ENCODE results near the gene DNAH17. TPM values are rescaled to one million over a fixed set of nuclear protein-coding genes. Genes with fewer than 3 reads are reported as not detected.

The DNAH17 gene
- total RNA-seq, 1 experiment from 2014 or later = 0.13 TPM

DNA sequence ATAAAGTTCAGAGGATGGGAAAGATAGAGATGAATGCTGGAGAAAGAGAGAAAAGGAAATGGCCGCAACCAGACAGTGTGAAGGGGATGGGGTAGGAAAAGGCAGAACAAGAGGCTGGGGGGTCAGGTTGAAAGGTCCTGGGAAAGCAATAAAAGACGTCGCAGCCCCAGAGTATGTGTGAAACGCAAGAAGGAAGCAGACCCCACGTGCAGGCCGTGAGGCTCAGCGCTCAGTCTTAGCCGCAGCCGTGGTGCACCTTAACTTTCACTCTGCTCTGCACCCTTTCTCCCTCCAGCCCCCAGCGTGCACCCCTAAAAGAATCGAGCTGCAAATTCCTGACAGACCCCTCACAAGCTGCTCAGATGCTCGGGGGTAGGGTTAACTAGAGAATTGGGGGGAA lies 1.9 kb downstream of the DNAH17 start:
- Histone ChIP-seq H3K27ac (ENCODE audit: insufficient read length, low read depth, low read length) (no peak overlapping the region), H3K9me3 (ENCODE audit: control insufficient read depth, low read depth, low read length) (no peaks in the 10 kb centered on the region), H2BK20ac (ENCODE audit: low read depth, low read length, poor library complexity, severe bottlenecking) (no peak overlapping the region), H3K79me2 (ENCODE audit: insufficient read depth, low read length) (no peaks in the 10 kb centered on the region), H4K20me1 (ENCODE audit: control insufficient read depth, insufficient read depth, insufficient read length) (no peaks in the 10 kb centered on the region), H4K8ac (replicated peaks; ENCODE audit: insufficient read length, low read depth, low read length) (no peak overlapping the region), H2AFZ (ENCODE audit: low read length) (no peak overlapping the region), H2BK12ac (ENCODE audit: insufficient read length, low read depth, low read length) (no peak overlapping the region), H3K4me1 (ENCODE audit: insufficient read depth, low read length) (0 out of 2 replicates have a peak, but pooled peaks cover 3% of the 10 kb centered on the region), H3T11ph (ENCODE audit: low read length) (no peak overlapping the region), H2BK15ac (ENCODE audit: low read depth, low read length) (no peak overlapping the region), H3K4me2 (ENCODE audit: insufficient read depth, insufficient read length, low read length) (no peak overlapping the region), H3K56ac (ENCODE audit: insufficient read length, low read depth, low read length) (no peak overlapping the region), H2AK5ac (ENCODE audit: insufficient read length, low read length) (no peak overlapping the region), H3K9ac (ENCODE audit: extremely low read depth, insufficient read length, low read length) (no peak overlapping the region), H2BK120ac (ENCODE audit: low read depth, low read length, poor library complexity, severe bottlenecking) (no peak overlapping the region), H3K23me2 (ENCODE audit: insufficient read length, low read depth, low read length, poor library complexity, severe bottlenecking) (no peaks in the 10 kb centered on the region), H3K14ac (ENCODE audit: insufficient read depth, low read length) (no peak overlapping the region), H3K79me1 (ENCODE audit: insufficient read depth, low read depth, low read length, poor library complexity, severe bottlenecking) (no peaks in the 10 kb centered on the region), H4K5ac (ENCODE audit: insufficient read length, low read depth, low read length) (no peak overlapping the region), H4K91ac (ENCODE audit: insufficient read length, low read depth, low read length) (no peak overlapping the region), H3K23ac (ENCODE audit: insufficient read length, low read depth, low read length) (no peak overlapping the region), H3K18ac (ENCODE audit: insufficient read length, low read depth, low read length) (no peak overlapping the region), H3K4ac (ENCODE audit: low read depth, low read length) (no peak overlapping the region), H2BK5ac (ENCODE audit: insufficient read length, low read length) (no peak overlapping the region), H3K27me3 (ENCODE audit: insufficient read depth, low read length) (no peaks in the 10 kb centered on the region)
- no CpG with 5 or more reads among the region's 12 CpGs for WGBS (ENCODE audit: extremely low coverage, insufficient read length, low lambda C conversion rate)
- no peak for DNase-seq
- H3K27ac Mint-ChIP-seq = no peak overlapping the region
- no peak overlapping the region for H3K4me3 Mint-ChIP-seq
- H3K27me3 Mint-ChIP-seq (ENCODE audit: low read depth) = peaks cover 7% of the 10 kb centered on the region
- peaks cover 0 to 4% (median 0%) of the 10 kb centered on the region in 3 experiments; a peak in 2 of 7 replicates for H3K36me3 Mint-ChIP-seq (ENCODE audit: insufficient read depth in 1 of 3, low read depth in 3 of 3)
- H3K4me1 Mint-ChIP-seq = peaks cover 21 to 32% of the 10 kb centered on the region in 2 experiments
- TF ChIP-seq, protein P1, sequence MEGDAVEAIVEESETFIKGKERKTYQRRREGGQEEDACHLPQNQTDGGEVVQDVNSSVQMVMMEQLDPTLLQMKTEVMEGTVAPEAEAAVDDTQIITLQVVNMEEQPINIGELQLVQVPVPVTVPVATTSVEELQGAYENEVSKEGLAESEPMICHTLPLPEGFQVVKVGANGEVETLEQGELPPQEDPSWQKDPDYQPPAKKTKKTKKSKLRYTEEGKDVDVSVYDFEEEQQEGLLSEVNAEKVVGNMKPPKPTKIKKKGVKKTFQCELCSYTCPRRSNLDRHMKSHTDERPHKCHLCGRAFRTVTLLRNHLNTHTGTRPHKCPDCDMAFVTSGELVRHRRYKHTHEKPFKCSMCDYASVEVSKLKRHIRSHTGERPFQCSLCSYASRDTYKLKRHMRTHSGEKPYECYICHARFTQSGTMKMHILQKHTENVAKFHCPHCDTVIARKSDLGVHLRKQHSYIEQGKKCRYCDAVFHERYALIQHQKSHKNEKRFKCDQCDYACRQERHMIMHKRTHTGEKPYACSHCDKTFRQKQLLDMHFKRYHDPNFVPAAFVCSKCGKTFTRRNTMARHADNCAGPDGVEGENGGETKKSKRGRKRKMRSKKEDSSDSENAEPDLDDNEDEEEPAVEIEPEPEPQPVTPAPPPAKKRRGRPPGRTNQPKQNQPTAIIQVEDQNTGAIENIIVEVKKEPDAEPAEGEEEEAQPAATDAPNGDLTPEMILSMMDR (conservative IDR thresholded peaks at IDR 0.05) = no peak
- peaks cover 5 to 10% of the 10 kb centered on the region in 2 experiments; a peak in 3 of 5 replicates for H3K9me3 Mint-ChIP-seq

Data from H9 (cell line).